T-helper 2 cell treated with Interferon-gamma antibody and Interleukin-4, amounts not matched to agents 100 ng/mL and 5 ng/mL, for 36 hours (primary cell): Measurements from ENCODE around the gene EZR. TPM values are rescaled to one million over a fixed set of nuclear protein-coding genes. Genes with fewer than 3 reads are reported as not detected.
"Not testable (repeated sequence)": the region's sequence is repeated elsewhere in the genome, so short reads cannot be mapped to it uniquely, and the experiment has no call there.

ENCODE experiments used
- intact Hi-C: fragments of 100-400 bp; cut with micrococcal nuclease; formaldehyde crosslinking; loops from one replicate; pipeline ENCODE4 v1.15.1; 2023
- total RNA-seq: library from RNA; stranded (reverse); gene quantifications from 2 replicates; pipeline ENCODE4 v1.2.3, GENCODE V29; 2022

The EZR gene
- total RNA-seq, 1 donor from 2014 or later: 252 TPM

DNA sequence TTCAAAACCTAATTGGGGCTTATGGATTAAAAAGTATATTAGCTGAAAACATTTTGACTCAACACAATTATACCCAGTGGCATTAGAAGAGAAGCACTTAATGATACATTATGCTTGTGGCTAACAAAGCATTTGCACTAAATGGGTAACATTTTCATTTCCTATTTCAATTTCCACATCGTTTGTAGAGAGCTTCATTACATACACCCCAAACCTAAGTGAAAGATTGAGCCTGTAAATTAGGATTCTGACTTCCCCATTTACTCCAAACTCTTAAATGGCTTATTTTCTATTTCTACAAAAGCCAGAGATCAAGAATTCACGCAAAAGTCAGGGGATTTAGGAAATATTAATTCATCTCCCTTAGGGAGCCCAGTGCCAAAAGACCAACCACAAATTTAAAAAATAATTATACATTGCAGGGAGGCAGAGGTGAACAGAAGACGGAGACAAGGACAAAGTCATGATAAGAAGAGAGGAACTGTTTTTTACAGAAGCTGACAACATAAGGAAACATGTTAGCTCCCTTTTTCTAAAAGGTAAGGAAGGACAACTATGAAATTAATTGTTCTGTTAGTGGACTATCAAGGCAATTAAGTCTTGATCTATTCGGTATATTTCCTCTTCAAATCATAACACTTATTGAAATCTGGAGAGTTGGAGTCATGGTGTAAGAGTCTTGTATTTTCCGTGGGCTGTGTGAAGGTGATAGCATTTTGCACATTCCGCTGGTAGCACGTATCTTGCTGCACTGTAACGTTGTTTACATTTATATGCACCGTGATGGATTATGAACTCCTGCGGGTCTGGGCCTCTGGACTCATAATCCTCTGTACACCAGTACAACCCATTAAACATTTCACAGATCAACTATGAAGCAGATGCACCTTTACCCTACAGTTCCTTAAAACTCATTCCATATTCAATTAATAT, 24.8 kb upstream of the EZR start:
- intact Hi-C loops: no loop called here

DNA sequence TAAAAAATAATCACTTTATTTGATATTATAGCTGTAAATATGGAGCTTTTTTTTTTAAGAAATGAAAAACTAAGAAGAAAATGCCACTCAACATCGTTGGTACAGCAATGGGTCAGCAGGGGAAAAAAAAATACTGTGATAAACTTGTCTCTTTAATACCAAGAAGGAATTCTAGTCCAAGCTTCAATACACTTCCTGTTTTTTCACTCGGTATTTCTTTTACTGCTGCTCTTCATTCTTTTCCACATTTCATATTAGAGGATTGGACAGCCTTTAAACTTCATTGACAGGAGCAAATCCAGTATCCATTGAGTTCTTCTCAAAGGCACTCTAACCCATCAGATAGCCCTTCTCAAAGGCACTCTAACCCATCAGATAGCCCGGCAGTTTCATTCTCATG, 22.2 kb upstream of the EZR start:
- intact Hi-C loops: no loop called here

DNA sequence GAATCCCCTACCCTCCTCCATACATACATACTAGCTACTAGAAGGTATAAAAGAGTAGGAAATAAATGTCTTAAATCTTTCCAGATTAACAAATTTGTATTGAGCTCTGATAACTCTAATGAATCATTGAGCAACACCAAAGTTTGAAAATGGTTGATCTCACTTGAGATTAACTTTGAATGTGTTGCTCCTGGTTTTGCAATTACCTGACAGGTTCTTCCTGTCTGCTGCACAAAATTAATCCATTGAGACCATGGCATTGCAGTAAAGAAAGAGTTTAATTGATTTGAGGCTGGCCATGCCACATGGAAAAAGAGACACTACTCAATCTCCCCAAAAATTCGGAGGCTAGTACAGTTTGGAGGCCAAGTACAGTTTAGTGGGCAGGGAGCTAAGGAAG, 21.3 kb upstream of the EZR start:
- intact Hi-C loops: no loop called here

DNA sequence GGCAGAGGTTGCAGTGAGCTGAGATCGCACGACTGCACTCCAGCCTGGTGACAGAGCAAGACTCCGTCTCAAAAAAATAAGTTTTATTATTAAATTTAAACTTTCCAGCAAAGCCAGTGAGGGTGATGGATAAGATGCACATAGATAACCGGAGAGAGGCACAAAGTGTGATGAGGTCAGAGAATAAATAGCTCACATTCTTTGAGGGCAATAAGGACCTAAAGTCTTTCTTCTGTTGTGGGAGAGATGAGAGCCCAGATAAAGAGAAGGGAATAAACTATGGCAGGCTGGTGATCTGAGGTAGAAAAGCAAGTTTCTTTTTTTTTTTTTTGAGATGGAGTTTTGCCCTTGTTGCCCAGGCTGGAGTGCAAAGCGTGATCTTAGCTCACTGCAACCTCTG, 20.6 kb upstream of the EZR start:
- intact Hi-C loops: no loop called here

DNA sequence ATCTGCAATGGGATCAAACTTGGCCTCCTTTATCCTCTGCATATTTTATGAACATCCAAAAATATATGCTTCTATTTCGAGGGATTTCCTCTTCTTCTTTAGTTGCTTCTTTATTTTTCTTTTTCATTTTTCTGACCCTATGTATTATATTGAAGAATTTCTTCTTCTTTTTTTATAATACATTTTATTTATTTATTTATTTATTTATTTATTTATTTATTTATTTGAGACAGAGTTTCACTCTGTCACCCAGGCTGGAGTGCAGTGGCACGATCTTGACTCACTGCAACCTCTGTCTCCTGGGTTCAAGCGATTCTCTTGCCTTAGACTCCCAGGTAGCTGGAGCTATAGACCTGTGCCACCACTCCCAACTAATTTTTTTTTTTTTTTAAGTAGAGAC, 19.6 kb upstream of the EZR start:
- intact Hi-C loops: not testable (repeated sequence)

DNA sequence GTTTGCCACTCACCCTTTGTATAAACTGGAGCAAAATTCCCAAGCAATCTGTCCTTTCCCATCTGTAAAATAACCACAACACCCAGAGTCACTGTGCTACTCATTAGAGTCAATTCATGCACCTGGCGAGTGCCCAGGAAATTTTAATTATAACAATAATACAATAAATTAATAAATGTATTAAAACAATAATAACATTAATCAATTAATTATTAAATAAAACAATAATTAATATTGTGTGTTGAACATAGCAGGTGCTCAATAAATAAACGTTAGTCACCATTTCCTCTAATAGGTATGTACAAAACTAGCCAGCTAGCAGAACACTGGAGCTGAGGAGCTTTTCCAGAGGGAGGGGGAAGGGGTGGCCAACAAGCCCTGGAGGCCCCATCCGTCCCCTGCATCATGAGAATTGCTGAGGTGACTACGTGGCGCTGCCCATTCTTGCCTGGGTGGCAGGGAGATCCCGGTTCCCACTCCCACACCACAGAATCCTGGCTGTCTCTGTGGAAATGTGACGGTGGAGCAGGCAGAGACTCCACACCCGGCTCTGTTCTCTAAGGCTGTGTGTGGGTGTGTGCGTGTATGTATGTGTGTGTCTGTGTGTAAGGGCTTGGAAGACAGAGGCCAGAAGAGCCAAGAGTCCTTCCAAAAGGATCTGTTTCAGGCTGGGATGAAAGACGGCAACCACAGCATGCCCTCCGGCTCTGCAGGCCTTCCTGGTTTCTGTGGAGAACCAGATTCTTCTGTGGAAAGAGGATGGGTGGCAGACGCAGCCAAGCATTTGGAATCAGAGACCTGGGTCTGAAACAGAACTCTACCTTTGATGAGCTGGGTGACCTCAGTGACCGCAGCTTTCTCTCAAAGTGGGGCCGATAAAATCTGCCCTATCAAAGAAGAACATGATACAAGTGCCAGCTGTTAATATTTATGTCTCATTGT, 18.8 kb upstream of the EZR start:
- intact Hi-C loops: no loop called here

DNA sequence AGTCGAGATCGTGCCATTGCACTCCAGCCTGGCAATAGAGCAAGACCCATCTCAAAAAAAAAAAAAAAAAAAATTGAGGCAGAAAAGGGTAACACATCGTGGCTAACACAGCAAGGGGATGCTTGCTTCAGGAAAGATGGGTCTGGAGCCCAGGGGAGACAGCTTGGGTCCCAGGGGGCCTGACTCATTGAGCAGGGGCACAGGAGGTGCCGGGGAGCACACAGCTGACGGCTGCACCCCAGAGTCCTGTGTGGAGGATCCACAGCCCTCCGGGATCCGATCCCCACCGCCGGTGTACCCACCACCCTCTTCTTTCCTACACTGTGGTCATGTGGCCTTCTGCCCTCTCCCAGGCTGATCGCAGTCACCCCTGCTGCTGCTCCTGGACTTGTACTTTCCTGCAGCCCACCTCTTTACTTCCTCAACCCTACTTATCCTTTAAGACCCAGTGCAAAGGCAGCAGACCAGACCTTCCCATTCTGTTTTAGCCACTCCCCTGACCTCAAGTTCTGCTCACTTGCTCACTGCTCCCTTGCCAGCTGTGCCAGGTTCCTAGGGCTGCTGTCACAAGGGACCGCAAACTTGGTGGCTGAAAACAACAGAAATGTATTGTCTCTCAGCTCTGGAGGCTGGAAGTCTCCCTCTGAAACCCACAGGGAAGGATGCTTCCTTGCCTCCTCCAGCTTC, 17.6 kb upstream of the EZR start:
- intact Hi-C loops: no loop called here

DNA sequence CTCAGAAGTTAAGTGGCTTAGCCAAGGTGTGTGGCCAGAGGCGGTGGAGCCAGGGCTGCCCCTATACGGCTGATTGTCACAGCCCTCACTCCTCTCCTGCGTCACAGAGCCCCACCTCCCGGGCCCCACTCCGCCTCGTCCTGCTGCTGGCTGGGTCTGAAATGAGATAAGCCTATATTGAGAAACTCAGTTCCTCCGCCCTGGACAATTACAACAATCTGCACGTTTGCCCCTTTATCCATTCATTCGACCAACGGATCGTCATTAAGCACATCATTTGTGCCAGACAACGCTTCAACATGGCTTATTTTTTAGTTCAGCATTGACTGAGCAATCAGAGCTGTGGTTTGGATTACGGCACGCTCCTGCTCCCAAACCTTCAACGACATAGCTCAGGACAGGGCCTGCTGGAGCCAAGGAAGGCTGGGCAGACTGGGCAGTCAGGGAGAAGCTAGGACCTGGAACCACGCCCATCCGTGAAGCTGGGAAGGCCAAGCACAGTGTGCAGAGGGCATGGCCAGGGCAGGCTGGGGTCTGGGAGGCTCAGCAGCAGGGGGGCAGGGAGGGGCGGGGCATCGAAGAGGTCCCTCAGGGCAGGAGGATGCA, 16.6 kb upstream of the EZR start:
- intact Hi-C loops: no loop called here

DNA sequence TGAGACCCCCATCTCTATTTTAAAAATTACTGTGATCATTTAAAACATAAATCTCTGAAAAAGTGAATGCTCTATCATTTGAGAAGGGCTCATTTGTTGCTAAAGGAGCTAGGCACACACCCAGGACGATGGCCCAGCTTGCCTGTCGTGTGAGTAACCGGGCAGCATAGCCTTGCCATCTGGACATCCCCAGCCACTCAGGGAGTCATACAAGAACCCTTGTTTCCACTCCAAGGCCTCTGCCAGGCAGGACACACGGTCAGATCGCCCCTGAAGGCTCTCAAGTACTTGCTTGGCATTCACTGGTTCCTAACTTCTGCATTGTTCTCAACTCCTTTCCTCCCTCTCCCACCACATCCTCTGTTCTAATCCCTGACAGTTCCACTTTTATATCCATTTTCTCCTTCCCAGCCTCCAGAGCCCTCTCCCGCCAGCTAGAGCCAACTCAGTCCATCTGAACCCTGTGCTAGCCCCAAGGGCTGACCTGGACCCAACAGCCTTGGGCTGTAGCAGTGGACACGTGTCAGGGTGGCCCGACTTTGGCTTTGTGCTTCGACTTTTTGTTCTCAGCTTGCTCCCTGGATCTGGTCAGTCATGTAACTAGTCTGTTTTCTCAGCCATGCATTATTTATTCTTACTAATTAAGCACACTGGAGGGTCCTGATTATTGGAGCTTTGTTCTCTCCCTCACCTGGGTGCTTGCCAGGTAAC, 15.7 kb upstream of the EZR start:
- intact Hi-C loops: no loop called here

DNA sequence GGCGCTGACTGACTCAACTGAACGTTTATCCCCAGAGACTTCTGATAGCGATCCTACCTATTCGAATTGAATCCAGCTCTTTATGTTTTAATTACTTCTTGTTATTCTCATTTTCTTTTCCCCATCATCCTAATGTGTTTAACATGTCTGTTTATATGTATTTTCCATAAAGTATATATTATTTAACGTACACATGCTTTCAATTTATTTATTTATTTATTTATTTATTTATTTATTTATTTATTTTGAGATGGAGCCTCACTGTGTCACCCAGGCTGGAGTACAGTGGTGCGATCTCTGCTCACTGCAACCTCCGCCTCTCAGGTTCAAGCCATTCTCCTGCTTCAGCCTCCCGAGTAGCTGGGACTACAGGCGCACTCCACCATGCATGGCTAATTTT, 13.6 kb upstream of the EZR start:
- intact Hi-C loops: not testable (repeated sequence)

DNA sequence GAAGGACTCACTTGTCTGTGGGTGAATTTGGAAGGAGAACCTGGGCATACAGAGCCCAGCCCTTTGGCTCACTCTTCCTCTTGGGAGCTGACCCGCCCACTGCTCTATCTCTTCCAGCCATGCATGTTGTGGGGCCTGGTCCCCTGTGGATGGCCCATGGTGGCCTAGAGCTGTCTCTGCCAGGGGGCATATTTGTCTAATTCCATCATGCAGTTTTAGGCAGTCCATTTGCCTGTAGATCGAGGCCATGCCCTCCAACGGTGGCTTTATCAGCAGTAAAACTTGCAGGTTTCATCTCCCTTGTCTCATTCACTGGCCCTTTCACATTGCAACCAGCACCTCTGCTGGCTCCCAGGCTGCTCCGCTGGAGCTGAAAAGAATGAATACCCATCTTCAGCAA, 12.9 kb upstream of the EZR start:
- intact Hi-C loops: no loop called here

DNA sequence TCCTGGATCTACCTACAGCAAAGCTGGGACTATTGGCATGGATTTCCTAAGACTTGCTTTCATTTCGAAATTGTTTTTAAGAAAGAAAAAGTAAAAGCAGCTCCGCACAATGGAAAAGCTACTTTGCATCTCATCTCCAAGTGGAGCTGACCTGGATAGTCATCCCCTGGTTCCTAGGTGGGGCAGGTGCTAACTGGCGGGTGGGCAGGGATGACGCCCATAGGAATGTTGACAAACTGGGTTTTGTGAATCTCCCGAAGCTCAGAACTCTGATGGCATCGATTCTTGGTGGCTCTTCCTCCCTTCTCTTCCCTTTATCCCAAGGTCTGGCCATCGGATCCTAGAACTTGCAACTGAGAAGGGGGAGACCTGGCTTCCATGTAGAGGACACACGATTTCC, 12.4 kb upstream of the EZR start:
- intact Hi-C loops: no loop called here

DNA sequence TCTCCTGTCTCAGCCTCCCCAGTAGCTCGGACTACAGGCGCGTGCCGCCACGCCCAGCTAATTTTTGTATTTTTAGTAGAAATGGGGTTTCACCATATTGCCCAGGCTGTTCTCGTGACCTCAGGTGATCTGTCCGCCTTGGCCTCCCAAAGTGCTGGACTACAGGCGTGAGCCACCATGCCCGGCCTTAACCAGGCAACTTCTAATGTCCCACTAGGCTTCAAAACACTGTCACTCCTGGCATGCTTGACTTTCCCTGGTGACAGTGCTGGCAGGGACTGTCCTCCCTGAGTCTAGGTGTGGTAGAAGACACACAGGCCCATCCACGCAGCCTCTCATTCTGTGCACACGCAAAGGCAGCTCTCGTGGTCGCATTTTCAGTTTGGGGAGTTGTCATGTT, 11.6 kb upstream of the EZR start:
- intact Hi-C loops: no loop called here

DNA sequence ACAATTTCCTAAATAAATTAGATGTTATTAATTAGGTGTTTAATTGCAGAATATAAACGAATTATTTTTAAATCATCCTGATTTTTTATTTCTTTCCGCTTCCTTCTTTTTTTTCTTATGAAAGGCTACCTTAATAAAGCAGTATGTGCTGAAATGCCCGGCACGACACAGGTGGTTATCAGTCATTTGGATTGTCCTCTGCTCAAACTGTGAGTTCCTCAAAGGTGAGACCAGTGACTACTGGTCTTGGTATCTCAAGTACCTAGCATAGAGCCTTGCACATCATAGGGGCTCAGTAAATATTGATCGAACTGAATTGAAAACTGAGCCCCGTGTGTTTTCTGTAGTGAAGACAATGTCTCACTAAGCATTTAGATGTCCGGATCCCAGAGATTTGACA, 9.6 kb upstream of the EZR start:
- intact Hi-C loops: no loop called here

DNA sequence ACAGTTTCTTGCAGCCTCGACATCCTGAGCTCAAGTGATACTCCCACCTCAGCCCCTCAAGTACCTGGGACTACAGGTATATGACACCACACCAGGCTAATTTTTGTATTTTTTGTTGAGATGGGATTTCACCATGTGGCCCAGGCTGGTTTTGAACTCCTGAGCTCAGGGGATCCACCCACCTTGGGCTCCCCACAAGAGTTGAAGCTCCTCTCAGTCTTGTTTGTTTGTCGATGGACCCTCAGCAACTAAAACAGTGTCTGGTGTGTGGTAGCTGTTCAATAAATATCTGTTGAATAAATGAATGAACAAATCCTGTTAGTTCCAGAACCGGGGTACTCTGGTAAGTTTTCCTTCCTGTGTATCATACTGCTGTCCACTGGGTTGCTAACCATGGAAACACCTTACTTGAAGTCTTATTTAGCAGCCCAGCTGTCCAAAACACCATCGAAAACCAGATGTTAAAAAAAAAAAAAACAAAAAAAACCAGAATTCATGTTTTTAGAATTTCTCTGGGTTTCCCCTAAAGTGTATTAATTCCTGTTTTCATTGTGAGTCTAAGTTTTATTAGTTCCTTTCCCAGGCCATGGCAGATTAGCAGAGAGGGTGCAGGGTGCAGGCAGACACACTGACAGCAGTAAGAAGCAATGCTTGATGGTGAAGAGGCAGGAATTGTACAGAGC, 7.8 kb upstream of the EZR start:
- intact Hi-C loops: no loop called here

DNA sequence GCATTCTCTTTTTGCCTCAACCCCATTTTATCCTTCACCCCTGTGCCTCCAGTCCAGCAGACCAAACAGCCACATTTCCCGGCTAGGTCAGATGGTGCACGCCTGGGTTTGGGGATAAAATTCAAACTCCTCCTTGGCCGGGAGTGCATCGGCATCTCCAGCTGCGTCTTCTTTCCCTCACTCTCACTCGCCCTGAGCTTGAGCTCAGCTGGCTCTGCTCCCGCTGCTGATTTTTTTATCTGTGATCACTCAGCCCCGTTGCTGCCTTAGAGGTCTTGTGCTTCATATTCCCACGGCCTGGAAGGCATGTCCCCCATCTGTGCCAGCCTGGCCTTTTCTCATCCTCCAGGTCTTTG, 6.8 kb upstream of the EZR start:
- intact Hi-C loops: no loop called here

DNA sequence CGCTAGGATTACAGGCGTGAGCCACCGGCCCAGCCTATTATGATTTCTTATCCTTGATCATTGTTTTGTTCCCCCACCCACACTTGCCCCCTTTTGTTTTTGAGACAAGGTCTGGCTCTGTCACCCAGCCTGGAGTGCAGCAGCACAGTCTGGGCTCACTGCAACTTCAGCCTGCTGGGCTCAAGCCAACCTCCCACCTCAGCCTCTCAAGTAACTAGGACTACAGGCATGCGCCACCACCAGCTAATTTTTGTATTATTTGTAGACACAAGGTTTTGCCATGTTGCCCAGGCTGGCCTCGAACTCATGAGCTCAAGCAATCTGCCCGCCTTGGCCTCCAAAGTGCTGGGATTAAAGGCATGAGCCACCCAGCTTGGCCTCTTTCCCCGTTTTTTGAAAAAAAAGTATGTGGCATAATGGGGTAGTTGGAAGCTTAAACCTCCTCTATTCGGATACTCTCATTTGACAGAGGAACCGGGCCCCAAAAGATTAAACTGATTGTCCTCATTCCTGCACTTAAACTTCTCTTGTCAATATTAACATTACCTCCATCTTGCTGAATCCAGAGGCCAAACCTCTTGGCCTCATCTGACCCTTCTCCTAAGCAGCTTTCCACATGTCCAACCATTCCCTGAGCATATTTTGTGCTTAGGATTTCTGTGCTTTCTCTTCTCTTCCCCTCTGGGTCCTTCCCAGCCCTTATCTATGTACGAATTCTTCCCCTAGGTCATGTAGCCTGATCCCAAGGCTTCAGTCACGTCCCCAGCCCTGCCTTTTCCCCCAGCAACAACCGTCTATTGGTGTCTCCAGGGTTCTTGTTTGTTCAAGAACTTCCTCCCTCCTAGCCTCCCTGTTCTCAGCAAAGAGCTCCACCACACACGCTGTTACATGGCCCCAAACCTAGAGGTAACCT, 6.1 kb upstream of the EZR start:
- intact Hi-C loops: no loop called here

DNA sequence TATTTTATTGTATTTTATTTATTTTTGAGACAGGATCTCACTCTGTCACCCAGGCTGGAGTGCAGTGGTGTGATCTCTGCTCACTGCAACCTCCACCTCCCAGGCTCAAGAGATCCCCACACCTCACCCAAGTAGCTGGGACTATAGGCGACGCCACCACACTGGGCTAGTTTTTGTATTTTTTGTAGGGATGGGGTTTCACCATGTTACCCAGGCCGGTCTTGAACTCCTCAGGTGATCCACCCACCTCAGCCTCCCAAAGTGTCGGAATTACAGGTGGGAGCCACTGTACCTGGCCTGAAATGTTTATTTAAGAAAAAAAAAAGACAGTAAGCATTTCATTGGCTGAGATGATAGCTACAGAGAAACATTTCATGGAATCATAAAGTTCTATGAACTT, 4.4 kb upstream of the EZR start:
- intact Hi-C loops: not testable (repeated sequence)
